HFF-Myc (cell line): ENCODE measurements around the gene OR2V2.
"Not testable (repeated sequence)": the region's sequence is repeated elsewhere in the genome, so short reads cannot be mapped to it uniquely, and the experiment has no call there.

Source experiments
- DNase-seq: peaks from one replicate; pipeline ENCODE4 v3.0.0-alpha.2; 2011; ENCODE audit warnings: low read depth; ENCODE audit errors: extremely low read depth
- H3K4me3 ChIP-seq: replicated peaks from 2 replicates; pipeline ENCODE4 v1.5.1; 2011; ENCODE audit warnings: low read depth, mild to moderate bottlenecking, control low read depth, low read length
- CTCF ChIP-seq: IDR thresholded peaks from 2 replicates; pipeline ENCODE4 v1.5.1; 2012; ENCODE audit warnings: mild to moderate bottlenecking, low read depth, low read length, control low read depth; ENCODE audit errors: missing control alignments

The OR2V2 gene

DNA sequence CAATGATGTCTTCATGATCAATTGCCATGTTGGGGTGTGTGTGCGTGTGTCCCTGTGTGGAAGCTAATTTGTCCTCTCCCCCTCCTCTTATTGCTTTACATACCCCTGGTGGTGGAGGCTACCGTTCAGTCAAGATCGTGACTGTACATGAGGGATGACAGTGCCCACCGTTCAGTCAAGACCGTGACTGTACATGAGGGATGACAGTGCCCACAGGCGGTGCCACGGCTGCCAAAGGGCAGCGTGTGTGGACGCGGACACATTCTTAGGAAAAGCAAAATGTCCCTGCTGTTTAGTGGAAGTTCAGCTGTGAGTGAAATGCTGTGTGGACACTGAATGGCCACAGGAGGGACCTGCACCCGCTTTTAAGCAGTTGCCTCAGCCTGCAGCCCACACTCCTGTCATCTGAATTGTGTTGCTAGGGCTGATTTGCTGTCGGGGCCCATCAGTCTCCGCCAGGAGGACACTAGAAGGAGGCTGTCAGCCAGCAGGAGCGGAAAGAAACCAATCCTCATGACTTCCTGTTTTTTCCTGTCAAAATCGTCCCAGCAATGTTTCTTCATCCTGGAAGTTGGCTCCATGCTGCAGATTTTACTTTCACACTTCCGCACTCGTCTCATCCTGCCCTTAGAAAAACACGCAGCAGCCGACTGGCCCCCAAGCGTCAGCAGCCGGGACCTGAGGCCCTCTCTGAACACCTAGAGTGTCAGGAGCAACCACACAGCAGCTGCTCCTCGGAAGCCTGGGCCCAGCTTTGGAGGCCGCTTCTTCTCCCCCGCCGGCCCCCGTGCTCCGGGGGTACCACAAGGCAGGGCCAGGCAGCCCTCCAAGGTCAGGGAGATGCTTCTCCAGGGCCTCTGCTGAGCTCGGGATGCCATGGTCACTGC is 25.5 kb upstream of the OR2V2 start:
- TF ChIP-seq CTCF, result no peak
- H3K4me3 ChIP-seq, result no peak overlapping the region
- DNase-seq, result no peak

- no peak for DNase-seq
- no peak overlapping the region for H3K4me3 ChIP-seq
- no peak for TF ChIP-seq CTCF
These were observed 22.9 kb upstream of the OR2V2 start for GRCh38 chr5:181124526-181124925.

DNA sequence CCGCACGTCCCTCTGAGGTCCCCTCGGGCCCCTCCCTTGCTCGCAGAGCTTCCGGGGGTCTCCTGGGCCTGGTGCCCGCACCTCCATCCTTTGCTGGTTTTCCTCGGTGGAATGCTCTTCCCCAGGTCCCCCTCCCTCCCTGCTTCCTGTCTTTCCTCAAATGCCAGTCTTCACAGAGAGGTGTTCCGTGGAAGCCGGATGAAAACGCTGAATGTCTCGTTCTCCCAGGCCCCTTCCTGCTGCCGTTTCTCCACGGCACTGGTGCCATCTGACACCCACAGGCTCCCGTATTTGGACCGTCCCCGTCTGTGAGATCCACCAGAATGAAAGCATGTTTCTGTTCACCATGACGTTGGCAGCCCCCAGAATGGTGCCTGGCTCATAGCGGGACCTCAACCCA is 20.5 kb upstream of the OR2V2 start:
- TF ChIP-seq CTCF, result no peak
- no peak overlapping the region for H3K4me3 ChIP-seq
- no peak for DNase-seq

GRCh38 chr5:181127456-181127855 is 19.9 kb upstream of the OR2V2 start:
- no peak overlapping the region for H3K4me3 ChIP-seq
- DNase-seq, result no peak
- TF ChIP-seq CTCF, result no peak

- no peak for TF ChIP-seq CTCF
- no peak for DNase-seq
- H3K4me3 ChIP-seq, result no peak overlapping the region
These were observed 19.3 kb upstream of the OR2V2 start for GRCh38 chr5:181127907-181128626.

DNA sequence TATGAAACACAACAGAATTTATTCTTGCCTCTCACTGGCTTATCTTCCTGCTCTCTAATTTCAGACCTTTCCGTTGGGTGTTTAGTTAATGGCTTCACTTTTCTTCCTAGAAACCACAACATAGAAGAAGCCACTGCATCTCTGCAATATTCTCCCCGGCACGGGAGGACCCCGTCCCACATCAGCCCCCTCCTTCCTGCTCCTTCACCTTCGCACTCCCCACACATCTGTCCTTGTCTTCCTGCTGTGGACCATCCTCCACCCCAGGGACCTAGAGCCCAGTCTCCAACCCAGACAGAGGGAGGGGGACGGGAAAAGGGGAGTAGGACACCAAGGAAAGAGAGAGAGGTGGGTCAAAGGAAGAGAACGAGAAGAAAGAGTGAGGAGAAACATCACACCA is 17.8 kb upstream of the OR2V2 start:
- DNase-seq, result no peak
- no peak for TF ChIP-seq CTCF
- H3K4me3 ChIP-seq, result no peak overlapping the region

- not testable (repeated sequence) for DNase-seq, H3K4me3 ChIP-seq
These were observed 17.3 kb upstream of the OR2V2 start for GRCh38 chr5:181130081-181130480.
